OCI-LY7 (cell line): ENCODE results near the gene ZNF574.

Experiments
- EZH2phosphoT487 ChIP-seq: fragments of 200-600 bp; sonication (generic); IDR thresholded peaks from 2 replicates; pipeline ENCODE4 v1.6.1; 2018; ENCODE audit warnings: low read depth, borderline replicate concordance, mild to moderate bottlenecking, mixed run types, antibody characterized with exemption, low read length, moderate library complexity, mixed read lengths
- TF ChIP-seq, protein P1 (sequence below): fragments of 200-600 bp; sonication (generic); conservative IDR thresholded peaks from 2 replicates; pipeline ENCODE4 v1.5.1; 2014; ENCODE audit warnings: mild to moderate bottlenecking, antibody characterized with exemption, low read length, moderate library complexity, mixed read lengths

DNA sequence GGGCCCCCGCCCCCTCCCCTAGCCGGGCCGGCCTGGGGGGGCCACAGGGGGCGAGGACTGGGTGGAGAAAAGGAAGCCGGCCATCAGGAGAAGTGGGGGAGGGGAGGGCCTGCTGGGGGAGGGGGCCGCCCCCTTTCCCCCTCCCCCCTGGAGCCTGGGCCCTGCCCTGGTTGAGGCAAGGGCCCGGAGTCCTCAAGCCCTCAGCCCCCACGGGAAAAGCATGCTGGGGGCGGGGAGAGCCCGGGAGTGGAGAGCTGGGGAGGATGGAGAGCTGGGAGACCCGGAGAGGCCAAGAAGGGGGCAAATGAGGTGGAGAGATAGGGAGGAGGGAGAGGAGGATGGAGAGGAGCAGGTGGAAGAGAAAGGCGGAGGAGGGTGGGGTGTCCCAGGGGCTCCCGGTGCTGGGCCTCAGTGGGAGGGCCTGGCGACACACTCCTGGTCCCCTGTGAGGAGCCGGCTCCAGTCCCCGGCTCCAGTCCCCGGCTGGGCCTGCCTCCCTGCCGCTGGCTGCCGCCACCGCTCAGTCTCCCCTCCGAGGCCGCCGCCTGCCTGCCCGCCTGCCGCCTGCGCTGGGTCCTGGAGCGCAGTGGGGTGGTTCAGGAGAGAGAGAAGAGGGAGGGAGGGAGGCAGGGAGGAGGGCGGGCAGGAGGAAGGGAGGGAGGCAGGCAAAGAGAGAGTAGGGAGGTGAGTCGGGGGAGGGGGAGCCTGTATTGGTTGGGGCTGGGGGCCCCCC, 6.2 kb upstream of the ZNF574 start, which contains the start of gene GRIK5:
- TF ChIP-seq, protein P1, sequence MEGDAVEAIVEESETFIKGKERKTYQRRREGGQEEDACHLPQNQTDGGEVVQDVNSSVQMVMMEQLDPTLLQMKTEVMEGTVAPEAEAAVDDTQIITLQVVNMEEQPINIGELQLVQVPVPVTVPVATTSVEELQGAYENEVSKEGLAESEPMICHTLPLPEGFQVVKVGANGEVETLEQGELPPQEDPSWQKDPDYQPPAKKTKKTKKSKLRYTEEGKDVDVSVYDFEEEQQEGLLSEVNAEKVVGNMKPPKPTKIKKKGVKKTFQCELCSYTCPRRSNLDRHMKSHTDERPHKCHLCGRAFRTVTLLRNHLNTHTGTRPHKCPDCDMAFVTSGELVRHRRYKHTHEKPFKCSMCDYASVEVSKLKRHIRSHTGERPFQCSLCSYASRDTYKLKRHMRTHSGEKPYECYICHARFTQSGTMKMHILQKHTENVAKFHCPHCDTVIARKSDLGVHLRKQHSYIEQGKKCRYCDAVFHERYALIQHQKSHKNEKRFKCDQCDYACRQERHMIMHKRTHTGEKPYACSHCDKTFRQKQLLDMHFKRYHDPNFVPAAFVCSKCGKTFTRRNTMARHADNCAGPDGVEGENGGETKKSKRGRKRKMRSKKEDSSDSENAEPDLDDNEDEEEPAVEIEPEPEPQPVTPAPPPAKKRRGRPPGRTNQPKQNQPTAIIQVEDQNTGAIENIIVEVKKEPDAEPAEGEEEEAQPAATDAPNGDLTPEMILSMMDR = no peak
- TF ChIP-seq EZH2phosphoT487 = no peak
